Panc1 (cell line): ENCODE results near the gene WWOX.

ENCODE experiments used
- CTCF ChIP-seq: fragments of 450-650 bp; IDR thresholded peaks from 2 replicates; pipeline ENCODE4 v1.5.1; 2017; ENCODE audit warnings: mild to moderate bottlenecking
- POLR2AphosphoS5 ChIP-seq: IDR thresholded peaks from 2 replicates; pipeline ENCODE4 v1.6.1; 2012; ENCODE audit warnings: mild to moderate bottlenecking, low read depth, low read length, moderate library complexity
- SIN3A ChIP-seq: IDR thresholded peaks from 2 replicates; pipeline ENCODE4 v1.6.1; 2012; ENCODE audit warnings: low read depth, mild to moderate bottlenecking, low read length, moderate library complexity, borderline replicate concordance; ENCODE audit not compliant: insufficient read depth
- TCF7L2 ChIP-seq: IDR thresholded peaks from 2 replicates; pipeline ENCODE4 v1.6.1; 2011; ENCODE audit warnings: mild to moderate bottlenecking, low read depth, low read length, inconsistent platforms
- TF ChIP-seq, protein P1 (sequence below), 2 experiments: IDR thresholded peaks; 2 replicates each; pipeline ENCODE4 v1.6.1; 2011 to 2012; ENCODE audit warnings: low read depth in 2 of 2, control low read depth in 1 of 2, low read length in 1 of 2, mild to moderate bottlenecking in 1 of 2, moderate library complexity in 1 of 2; ENCODE audit not compliant: insufficient read depth in 1 of 2

- TF ChIP-seq CTCF (no peak), SIN3A (no peak), POLR2AphosphoS5 (no peak), TCF7L2 (no peak)
- TF ChIP-seq, protein P1, sequence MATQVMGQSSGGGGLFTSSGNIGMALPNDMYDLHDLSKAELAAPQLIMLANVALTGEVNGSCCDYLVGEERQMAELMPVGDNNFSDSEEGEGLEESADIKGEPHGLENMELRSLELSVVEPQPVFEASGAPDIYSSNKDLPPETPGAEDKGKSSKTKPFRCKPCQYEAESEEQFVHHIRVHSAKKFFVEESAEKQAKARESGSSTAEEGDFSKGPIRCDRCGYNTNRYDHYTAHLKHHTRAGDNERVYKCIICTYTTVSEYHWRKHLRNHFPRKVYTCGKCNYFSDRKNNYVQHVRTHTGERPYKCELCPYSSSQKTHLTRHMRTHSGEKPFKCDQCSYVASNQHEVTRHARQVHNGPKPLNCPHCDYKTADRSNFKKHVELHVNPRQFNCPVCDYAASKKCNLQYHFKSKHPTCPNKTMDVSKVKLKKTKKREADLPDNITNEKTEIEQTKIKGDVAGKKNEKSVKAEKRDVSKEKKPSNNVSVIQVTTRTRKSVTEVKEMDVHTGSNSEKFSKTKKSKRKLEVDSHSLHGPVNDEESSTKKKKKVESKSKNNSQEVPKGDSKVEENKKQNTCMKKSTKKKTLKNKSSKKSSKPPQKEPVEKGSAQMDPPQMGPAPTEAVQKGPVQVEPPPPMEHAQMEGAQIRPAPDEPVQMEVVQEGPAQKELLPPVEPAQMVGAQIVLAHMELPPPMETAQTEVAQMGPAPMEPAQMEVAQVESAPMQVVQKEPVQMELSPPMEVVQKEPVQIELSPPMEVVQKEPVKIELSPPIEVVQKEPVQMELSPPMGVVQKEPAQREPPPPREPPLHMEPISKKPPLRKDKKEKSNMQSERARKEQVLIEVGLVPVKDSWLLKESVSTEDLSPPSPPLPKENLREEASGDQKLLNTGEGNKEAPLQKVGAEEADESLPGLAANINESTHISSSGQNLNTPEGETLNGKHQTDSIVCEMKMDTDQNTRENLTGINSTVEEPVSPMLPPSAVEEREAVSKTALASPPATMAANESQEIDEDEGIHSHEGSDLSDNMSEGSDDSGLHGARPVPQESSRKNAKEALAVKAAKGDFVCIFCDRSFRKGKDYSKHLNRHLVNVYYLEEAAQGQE (IDR thresholded peaks at IDR 0.05; ENCODE audit: insufficient read depth in 1 of 2, low read depth in 2 of 2, low read length in 1 of 2) = no peak
These were observed 723.1 kb downstream of the WWOX start for GRCh38 chr16:78822509-78822908.
